GM12873 (cell line): ENCODE measurements around the gene CALML5.

Source experiments
- TF ChIP-seq, protein P1 (sequence below): IDR thresholded peaks from 2 replicates; pipeline ENCODE4 v1.5.1; 2012; ENCODE audit warnings: low read depth, mild to moderate bottlenecking, moderate library complexity, low read length, control low read depth; ENCODE audit not compliant: insufficient read depth; ENCODE audit errors: missing control alignments

The CALML5 gene

DNA sequence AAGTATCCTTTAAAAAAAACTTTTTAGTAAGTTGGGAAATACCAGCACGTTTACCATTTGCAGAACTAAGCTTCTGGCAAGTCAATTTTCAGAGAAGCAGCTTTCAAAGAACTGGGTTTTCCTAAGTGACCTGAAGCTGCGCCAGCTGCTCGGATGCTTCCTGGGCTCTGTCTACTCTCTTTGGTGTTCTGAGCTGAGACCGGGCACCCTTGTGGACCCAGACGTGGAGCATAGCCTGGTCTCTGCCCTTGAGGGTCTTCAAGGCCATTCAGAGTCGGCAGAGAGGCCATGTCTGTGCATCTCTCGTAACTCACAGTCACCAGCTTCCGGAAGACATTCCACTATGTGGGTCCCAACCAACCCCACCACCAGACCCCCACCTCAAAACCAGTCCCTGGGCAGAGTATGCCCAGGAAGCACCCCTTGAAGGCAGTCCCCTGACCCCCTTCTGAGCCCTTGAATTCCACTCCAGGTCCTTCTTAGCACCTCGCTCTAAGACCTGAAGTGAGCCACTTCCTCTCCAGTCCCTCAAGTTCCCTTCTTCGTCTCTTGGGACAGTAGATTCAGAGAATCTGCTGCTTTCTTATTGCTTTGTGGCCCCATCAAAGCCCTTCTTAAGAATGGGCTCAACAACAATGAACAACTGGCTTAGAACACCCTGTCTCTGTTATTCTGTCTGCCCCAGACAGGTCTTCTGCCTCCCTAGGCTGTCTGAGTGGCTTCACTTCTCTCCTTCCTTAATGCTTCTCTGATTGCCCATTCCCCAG lies 8.5 kb downstream of the CALML5 start:
- TF ChIP-seq, protein P1, sequence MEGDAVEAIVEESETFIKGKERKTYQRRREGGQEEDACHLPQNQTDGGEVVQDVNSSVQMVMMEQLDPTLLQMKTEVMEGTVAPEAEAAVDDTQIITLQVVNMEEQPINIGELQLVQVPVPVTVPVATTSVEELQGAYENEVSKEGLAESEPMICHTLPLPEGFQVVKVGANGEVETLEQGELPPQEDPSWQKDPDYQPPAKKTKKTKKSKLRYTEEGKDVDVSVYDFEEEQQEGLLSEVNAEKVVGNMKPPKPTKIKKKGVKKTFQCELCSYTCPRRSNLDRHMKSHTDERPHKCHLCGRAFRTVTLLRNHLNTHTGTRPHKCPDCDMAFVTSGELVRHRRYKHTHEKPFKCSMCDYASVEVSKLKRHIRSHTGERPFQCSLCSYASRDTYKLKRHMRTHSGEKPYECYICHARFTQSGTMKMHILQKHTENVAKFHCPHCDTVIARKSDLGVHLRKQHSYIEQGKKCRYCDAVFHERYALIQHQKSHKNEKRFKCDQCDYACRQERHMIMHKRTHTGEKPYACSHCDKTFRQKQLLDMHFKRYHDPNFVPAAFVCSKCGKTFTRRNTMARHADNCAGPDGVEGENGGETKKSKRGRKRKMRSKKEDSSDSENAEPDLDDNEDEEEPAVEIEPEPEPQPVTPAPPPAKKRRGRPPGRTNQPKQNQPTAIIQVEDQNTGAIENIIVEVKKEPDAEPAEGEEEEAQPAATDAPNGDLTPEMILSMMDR = no peak

DNA sequence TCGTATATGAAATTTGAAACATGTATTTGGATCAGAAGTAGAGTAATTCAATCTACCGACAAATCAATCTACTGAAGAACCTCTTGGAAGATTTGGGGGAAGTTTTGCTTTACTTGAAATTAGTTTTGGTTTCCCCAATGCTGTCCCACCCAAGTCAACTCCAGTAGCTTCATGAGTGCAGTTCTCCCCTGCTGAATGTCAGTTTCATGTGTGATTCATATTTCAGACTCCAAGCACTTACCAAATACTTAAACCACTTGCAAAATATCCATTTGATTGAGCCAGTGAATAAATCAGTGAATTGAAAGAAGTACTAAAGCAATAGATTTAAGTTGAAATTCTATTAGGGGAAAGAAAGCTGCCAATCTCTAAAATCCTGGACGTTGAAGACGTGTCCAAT lies 9.3 kb downstream of the CALML5 start:
- TF ChIP-seq, protein P1 = no peak

DNA sequence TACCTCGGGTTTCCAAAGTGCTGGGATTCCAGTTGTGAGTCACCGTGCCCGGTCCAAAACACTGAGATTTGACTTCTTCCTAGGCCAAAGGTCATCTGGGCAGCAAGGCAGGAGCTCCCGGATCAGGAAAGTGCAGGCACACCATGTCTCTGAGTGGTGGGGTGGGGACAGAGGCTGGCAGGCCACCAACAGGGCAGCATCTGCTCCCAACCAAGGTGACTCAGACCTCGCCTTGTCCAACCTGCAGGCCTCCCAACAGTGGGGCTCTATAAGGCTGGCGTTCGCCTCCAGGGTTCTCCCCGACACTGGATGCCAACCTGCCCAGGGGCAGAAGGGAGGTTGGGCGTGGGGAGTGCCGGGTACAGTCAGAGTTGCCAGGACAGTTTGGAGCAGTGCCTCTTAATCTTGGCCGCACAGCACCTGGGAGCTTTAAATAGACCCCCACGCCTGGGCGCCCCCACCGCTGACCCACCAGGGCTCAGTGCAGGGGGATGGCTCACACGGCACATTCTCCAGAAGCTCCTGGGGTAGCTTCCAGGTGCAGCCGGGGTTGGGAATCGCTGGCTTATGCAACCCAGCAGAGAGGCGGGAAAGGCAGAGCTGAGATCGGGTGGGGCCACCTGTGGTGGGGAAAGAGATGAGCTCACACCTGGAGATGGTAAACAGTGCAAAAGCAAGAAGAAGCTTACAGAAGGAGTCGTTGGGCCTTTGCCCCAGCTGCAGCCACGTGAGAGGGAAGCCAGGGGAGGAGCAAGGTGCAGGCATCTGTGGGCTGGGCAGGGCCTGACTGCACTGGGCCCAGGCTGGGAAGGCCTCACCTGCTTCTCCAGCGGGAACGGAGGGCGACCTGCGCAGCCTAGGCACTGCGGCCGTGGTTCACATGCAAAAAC lies 10.9 kb downstream of the CALML5 start:
- TF ChIP-seq, protein P1 = no peak

DNA sequence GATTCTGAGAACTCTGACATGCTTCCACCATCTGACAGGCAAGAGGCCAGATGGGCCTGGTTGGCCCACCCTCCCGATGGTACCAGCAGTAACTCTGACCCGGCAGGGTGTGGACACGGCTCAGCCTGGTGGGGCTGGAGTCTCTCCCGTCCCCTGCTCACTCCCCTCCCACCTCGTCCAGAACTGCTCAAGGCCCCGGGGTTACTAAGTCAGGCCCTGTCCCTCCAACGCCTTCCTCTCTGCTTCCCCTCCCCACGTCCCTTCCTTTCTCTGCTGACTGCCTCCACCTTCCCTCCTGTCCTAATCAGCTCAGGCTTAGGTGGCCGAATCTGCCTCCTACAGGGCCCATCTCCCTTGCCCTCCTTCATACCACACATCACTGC lies 12.5 kb downstream of the CALML5 start:
- TF ChIP-seq, protein P1 = no peak

DNA sequence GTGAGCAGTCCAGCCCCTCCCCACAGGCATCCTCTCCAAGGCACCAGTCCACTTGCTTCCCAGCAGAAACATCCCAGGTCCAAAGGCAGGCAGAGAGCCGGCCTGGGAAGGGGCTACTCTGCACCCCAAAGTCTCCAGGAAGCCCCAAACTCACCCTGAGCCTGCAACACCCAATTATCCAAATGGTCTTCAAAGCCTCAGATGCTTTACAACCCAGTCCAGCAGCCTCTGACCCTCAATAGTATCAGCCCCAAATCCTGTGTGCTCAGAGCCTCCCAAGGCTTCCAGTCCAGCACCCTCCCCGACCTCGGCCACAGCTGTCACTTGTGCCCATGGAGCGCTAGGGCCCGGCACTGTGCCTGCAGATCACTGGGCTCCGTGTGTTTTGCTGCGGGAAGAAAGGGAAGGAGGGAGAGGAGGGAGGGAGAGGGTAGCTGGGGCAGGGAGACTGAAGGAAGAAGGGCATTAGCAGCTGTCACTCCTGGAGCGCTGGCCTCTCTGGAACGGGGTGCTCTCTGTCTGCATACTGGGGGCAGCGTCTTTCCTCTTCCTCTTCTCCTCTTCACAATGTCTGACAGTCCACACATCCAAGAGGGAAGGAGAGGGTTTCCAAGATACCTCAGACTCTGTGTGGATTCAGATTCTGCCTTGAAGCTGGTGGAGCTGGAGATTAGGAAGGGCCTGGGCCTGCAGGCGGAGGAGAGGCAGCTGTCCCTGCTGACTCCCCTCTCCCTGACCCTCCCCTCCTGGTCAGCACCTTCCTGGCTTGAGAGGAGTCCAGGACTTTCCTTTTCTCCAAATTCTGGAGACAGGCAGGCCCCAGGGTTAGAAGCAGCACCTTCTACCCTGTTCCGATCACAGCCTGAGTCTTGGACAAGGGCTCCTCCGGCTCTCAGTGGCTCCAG lies 13.2 kb downstream of the CALML5 start:
- TF ChIP-seq, protein P1 = no peak

DNA sequence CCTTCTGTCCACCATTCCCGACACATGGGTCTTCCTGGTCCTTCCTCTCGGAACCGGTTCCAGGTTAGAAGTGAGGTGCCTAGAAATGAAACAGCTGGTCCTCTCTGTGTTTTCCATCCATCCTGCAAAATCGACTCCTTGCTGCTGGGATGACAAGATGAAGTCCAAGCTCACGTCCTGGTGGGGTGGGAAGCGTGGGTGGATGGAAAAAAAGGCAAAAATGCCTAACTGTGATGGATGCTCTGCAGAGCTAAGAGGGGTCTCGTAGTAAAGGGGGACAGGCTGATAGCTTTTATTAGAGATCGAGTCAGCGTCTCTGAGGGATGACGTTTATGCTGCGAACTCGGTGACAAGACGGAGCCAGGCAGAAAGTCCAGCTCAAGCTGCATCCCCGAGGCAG lies 14.1 kb downstream of the CALML5 start:
- TF ChIP-seq, protein P1 = no peak
